Activated CD8-positive, alpha-beta T cell treated with anti-CD3 and anti-CD28 coated beads for 36 hours (primary cell): Measurements from ENCODE around the gene GPC5. TPM values are rescaled to one million over a fixed set of nuclear protein-coding genes. Genes with fewer than 3 reads are reported as not detected.

Experiments
- ATAC-seq: fragments of 200-7000 bp; cut with Tn5 transposase; one replicate; pipeline ENCODE4 v1.10.0; 2021; ENCODE audit warnings: mild to moderate bottlenecking, moderate library complexity
- CTCF ChIA-PET: fragments of 350-600 bp; sonication (Branson Sonifier 250); formaldehyde crosslinking; loops from one replicate; lab custom pipeline; 2021; ENCODE audit warnings: antibody characterized with exemption; lab: Charles Lee
- POLR2A ChIA-PET: fragments of 350-600 bp; sonication (Branson Sonifier 250); formaldehyde crosslinking; loops from one replicate; lab custom pipeline; 2021; ENCODE audit warnings: antibody characterized with exemption; lab: Charles Lee
- DNase-seq: peaks from one replicate; pipeline ENCODE4 v3.0.0-alpha.2; 2020
- H3K27ac Mint-ChIP-seq: one replicate; pipeline ENCODE4 v1.8.0; 2021; ENCODE audit warnings: mild to moderate bottlenecking, mixed read lengths
- H3K27me3 Mint-ChIP-seq: one replicate; pipeline ENCODE4 v1.8.0; 2021; ENCODE audit warnings: mixed read lengths
- H3K36me3 Mint-ChIP-seq: one replicate; pipeline ENCODE4 v1.8.0; 2021; ENCODE audit warnings: low read depth, mixed read lengths
- H3K4me1 Mint-ChIP-seq: one replicate; pipeline ENCODE4 v1.8.0; 2021; ENCODE audit warnings: low read depth, mixed read lengths
- H3K4me3 Mint-ChIP-seq: one replicate; pipeline ENCODE4 v1.8.0; 2021; ENCODE audit warnings: mild to moderate bottlenecking, moderate library complexity, mixed read lengths
- H3K9me3 Mint-ChIP-seq: one replicate; pipeline ENCODE4 v1.8.0; 2021; ENCODE audit warnings: mixed read lengths
- CTCF ChIP-seq: fragments of 200-600 bp; IDR thresholded peaks from one replicate; pipeline ENCODE4 v1.8.0; 2022; ENCODE audit warnings: antibody characterized with exemption, mild to moderate bottlenecking
- intact Hi-C: fragments of 100-400 bp; cut with micrococcal nuclease; formaldehyde crosslinking; loops from one replicate; pipeline ENCODE4 v1.10.0; 2022
- total RNA-seq, 2 experiments: library from RNA; stranded (reverse); gene quantifications; one replicate each; pipeline ENCODE4 v1.2.3, GENCODE V29; 2021

GPC5 gene
- total RNA-seq, 2 experiments from 2014 or later, result 0.13 to 0.14 TPM

DNA sequence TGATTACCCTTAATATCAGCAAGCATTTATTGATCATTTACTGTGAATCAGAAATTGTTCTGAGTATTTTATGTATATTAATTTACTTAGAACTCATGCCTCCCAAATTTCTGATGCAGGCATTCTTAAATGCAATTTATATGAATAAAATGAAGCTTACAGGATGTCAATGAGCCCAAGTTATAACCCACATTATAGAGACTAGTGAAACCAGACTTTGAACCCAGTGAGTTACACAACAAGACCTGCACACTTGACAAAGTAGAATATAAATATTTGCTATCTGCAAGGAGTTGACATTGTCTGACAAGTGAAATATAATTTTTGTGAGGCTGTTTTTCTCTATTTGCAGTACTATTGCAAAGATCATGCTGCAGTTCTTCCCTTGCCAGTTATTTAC is 656.0 kb downstream of the GPC5 start:
- ATAC-seq, result no peak
- Mint-ChIP-seq H3K27ac (no peak overlapping the region), H3K9me3 (peaks cover 8% of the 10 kb centered on the region), H3K36me3 (no peaks in the 10 kb centered on the region), H3K4me1 (no peaks in the 10 kb centered on the region), H3K27me3 (no peaks in the 10 kb centered on the region), H3K4me3 (no peak overlapping the region)
- intact Hi-C loops, result no loop called here
- no peak for DNase-seq
- ChIA-PET POLR2A (no interaction called here), CTCF (no interaction called here)
- no peak for TF ChIP-seq CTCF

DNA sequence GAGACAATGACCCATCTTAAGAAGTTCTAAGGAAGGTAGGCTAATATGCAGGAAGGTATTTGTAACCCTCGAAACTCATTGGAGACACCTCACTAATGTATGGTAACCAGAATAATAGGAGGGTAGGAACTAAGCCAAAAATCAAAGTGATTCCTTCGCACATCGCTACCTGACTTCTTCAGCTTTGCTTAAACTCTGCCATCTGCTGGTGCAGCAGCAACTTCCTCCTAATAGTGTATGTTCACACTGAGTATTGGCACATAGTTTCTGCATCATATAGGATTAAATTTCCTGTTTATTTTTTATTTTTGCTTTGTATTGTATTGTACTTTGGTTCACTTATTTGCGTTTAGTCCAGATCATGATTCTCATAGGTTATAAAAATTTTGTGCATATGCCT is 676.2 kb downstream of the GPC5 start:
- CTCF ChIA-PET, result interaction anchor here (0.7 kb wide), 1 partner anchor 63 kb away, joined by 4 read pairs; no protein-coding TSS in a partner anchor
- intact Hi-C loops, result no loop called here
- no peak for TF ChIP-seq CTCF
- no peak for DNase-seq
- Mint-ChIP-seq H3K36me3 (no peaks in the 10 kb centered on the region), H3K4me3 (no peak overlapping the region), H3K27me3 (no peaks in the 10 kb centered on the region), H3K4me1 (no peaks in the 10 kb centered on the region), H3K9me3 (peaks cover 4% of the 10 kb centered on the region), H3K27ac (no peak overlapping the region)
- no peak for ATAC-seq
- POLR2A ChIA-PET, result no interaction called here

DNA sequence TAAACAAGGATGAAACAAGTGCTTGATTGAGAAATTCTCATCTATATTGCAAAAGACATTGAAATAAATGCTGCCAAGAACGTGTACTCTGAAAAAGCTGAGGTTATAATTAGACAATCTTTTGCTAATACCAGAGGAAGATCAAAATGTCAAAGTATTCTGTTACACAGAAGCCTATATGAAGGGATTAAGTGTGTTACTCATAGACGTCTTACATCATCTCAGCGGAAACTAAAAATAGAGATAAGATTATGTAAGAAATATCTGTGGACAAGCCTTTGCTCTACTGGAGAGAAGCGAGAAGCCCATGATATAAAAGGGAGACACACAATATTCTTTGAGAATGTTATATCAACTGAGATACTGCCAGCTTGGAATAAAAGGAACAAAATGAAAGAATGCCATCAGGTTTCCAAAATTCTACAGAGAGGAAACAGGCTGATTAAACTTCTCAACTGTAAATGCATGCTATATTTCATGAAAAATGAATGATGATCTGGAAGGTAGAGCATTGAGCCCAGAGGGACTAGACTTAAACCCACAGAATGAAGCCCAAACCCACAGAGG is 699.0 kb downstream of the GPC5 start:
- intact Hi-C loops, result no loop called here
- Mint-ChIP-seq H3K27me3 (no peaks in the 10 kb centered on the region), H3K9me3 (no peaks in the 10 kb centered on the region), H3K4me3 (no peak overlapping the region), H3K4me1 (no peaks in the 10 kb centered on the region), H3K36me3 (no peaks in the 10 kb centered on the region), H3K27ac (no peak overlapping the region)
- DNase-seq (no peak), ATAC-seq (no peak)
- no peak for TF ChIP-seq CTCF
- ChIA-PET POLR2A (no interaction called here), CTCF (no interaction called here)

GRCh38 chr13:92101801-92102200 is 703.4 kb downstream of the GPC5 start:
- no peak for DNase-seq
- H3K4me1 Mint-ChIP-seq, result no peaks in the 10 kb centered on the region
- ChIA-PET POLR2A (no interaction called here), CTCF (no interaction called here)
- no peaks in the 10 kb centered on the region for H3K36me3 Mint-ChIP-seq
- H3K9me3 Mint-ChIP-seq, result no peaks in the 10 kb centered on the region
- no peak overlapping the region for H3K27ac Mint-ChIP-seq
- H3K27me3 Mint-ChIP-seq, result no peaks in the 10 kb centered on the region
- H3K4me3 Mint-ChIP-seq, result no peak overlapping the region
- no peak for TF ChIP-seq CTCF
- ATAC-seq, result no peak
- intact Hi-C loops, result no loop called here

DNA sequence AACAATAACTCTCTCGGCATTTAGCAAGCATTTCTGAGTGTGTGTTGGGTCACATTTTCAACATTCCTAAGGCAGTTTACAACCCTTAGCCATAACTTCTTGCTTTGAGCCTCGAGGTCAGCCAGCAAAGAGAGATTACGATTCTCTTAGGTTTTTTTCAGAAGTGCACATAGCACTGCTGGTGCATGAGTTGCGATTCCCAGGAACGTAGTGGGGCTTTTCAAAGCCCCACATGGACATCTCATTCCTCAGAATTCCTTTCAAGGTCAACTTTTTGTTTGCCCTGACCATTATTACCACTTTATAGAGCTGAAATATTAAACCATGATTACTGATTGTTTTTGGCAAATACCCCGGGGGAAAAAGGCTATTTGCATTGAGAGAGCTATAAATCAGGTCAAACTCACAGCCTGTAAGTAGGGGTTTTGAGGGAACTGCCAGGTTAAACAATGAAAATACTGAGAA is 705.3 kb downstream of the GPC5 start:
- CTCF ChIA-PET, result no interaction called here
- Mint-ChIP-seq H3K4me1 (no peaks in the 10 kb centered on the region), H3K4me3 (no peak overlapping the region), H3K27ac (no peak overlapping the region), H3K9me3 (no peaks in the 10 kb centered on the region), H3K36me3 (no peaks in the 10 kb centered on the region), H3K27me3 (no peaks in the 10 kb centered on the region)
- POLR2A ChIA-PET, result no interaction called here
- no peak for ATAC-seq
- intact Hi-C loops, result no loop called here
- DNase-seq, result no peak
- TF ChIP-seq CTCF, result no peak
